T-helper 22 cell (primary cell): ENCODE data around the gene RDH5.

Source experiments
- DNase-seq: peaks from one replicate; pipeline ENCODE4 v3.0.0-alpha.2; 2020; ENCODE audit warnings: low read depth

RDH5 gene, protein sequence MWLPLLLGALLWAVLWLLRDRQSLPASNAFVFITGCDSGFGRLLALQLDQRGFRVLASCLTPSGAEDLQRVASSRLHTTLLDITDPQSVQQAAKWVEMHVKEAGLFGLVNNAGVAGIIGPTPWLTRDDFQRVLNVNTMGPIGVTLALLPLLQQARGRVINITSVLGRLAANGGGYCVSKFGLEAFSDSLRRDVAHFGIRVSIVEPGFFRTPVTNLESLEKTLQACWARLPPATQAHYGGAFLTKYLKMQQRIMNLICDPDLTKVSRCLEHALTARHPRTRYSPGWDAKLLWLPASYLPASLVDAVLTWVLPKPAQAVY

DNA sequence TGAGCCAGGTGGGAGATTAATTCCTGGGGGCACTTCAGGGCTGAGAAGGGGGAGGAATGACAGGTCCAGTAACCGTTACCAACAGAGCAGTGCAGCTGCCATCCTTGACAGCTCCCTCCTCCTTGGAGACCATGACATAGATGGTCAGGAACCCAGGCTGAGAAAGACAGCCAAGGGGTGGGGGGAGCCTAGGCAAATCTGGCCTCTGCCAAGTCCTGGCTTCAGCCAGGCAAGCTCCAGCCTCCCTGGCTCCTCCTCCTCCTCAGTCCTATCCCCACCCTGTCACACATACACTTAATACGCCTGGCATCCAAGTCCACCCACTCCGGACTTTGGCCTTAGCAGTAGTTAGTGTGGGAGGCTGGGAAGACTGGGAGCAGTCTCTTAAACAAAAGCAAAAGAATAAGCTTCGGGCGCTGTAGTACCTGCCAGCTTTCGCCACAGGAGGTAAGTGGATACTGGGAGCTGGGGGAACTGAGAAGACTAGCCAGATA is at the start of gene RDH5:
RDH5 (plus strand) TSS at position 323 of the 494 bp plus-strand sequence. CDS start 792 bp downstream, outside the sequence.
- DNase-seq: no peak

DNA sequence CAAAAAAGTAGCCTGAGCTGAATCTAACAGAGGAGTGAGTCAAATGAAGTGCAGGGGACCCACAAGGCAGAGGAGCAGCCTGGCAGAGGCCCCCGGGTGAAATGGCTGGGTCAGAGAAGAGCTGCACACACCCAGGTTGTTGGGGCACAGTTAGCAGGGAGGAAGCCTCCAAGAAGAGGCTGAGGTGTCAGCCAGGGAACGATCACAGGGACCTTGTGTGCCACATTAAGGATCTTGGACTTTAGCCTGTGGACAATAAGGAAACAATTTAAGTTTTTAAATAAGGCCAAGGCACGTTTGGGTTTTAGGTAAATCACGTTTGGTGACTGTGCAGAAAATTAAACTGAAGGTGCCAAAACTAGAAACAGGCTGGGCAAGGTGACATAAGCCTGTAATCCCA is 48.4 kb upstream of the RDH5 start:
- DNase-seq: no peak

DNA sequence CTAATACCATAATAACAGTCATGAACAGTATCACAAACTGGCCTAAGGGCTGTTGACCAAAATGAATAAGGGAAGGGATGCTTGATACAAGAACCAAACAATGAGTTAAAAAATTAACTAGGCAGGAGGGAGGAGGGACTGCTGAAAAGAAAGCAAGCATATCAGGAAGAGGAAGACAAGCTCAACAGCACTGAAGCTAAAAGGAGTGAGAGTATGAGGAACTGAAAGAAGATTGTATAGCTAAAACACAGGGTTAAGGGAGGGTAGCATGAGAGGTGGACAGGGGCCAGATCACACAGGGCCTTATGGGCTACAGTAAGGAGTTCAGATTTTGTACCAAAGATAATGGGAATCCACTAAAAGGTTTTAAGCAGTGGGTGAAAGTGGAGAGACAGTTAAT is 46.6 kb upstream of the RDH5 start:
- DNase-seq: no peak

DNA sequence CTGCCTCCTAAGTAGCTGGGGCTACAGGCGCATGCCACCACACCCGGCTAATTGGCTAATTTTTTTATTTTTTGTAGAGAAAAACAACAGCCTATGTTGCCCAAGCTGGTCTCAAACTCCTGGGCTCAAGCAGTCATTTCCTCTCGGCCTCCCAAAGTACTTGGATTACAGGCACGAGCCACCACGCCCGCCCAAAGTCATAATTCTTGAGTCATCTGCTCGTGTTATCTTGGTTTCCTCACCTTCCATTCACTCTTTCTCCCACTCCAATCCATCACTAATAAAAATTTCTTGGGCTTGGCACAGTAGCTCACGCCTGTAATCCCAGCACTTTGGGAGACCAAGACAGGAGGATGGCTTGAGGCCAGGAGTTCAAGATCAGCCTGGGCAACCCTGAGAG is 44.5 kb upstream of the RDH5 start:
- no peak for DNase-seq

DNA sequence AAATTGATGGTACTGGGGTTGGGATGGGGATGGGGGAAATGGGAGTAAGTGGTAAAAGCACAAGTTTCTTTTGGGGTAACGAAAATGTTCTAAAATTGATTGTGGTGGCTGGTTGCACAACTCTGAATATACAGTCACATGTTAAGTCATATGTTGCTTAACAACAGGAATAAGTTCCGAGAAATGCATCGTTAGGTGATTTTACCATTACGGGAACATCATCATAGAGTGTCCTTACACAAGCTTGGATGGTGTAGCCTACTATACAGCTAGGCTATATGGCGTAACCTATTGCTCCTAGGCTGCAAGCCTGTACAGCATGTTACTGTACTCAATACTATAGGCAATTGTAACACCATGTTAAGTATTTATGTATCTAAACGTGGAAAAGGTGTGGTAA is 43.5 kb upstream of the RDH5 start:
- DNase-seq: no peak

DNA sequence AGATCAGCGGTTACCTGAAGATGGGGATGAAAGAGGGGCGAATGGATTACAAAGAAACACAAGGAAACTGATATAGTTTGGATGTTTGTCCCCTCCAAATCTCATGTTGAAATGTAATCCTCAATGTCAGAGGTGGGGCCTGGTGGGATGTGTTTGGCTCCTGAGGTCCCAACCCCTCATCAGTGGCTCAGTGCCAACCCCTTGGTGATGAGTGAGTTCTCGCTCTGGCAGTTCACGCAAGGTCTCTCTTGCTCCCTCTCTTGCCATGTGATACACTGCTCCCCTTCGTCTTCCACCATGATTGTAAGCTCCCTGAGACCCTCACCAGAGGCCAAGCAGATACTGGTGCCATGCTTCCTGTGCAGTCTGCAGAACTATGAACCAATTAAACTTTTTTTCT is 40.5 kb upstream of the RDH5 start:
- no peak for DNase-seq

DNA sequence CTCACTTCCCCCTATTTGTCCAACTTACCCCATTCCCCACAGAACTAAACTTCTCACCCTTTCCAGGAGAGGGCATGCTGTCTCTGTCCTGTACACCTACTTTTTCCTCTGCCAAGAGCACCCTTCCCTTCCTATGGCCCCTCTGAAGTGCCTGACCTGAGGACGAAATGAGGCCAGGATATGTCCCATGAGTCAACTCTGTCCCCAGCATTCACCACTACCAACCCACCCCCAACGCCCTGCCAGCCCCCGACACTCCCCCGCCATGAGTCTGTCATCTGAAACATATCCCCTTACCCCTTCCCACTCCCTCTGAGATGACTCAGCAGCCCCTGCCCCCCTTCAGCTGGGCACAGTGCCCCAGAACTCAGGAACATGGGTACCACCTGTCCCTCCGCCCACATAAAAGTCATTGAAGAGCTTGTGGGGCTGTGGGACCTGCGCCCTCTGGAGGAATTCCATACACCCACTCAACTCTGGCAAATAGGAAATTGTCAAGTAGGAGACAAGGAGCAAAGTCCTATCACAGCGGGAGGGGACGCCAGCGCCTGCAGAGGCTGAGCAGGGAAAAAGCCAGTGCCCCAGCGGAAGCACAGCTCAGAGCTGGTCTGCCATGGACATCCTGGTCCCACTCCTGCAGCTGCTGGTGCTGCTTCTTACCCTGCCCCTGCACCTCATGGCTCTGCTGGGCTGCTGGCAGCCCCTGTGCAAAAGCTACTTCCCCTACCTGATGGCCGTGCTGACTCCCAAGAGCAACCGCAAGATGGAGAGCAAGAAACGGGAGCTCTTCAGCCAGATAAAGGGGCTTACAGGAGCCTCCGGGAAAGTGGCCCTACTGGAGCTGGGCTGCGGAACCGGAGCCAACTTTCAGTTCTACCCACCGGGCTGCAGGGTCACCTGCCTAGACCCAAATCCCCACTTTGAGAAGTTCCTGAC is 38.8 kb upstream of the RDH5 start:
- DNase-seq: no peak

DNA sequence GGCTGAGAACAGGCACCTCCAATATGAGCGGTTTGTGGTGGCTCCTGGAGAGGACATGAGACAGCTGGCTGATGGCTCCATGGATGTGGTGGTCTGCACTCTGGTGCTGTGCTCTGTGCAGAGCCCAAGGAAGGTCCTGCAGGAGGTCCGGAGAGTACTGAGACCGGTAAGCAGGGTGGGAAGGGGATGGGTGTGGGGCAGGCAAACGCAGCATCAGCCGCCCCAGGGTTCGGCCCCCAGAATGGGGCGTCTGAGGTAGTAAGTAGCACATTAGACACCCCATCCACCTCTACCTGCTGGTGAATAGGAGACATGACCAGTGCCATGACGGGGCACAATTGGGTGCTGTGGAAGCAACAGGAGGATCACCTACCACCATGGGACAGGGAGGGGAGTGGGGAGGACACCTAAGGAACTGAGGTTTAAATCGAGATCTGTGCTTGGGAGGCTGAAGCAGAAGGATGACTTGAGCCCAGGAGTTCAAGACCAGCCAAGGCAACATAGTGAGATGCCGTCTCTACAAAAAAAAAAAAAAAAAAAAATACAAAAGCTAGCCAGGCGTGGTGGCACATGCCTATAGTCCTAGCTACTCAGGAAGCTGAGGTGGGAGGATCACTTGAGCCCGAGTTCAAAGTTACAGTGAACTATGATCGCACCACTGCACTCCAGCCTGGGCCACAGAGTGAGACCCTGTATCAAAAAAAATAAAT is 38.0 kb upstream of the RDH5 start:
- DNase-seq: no peak

DNA sequence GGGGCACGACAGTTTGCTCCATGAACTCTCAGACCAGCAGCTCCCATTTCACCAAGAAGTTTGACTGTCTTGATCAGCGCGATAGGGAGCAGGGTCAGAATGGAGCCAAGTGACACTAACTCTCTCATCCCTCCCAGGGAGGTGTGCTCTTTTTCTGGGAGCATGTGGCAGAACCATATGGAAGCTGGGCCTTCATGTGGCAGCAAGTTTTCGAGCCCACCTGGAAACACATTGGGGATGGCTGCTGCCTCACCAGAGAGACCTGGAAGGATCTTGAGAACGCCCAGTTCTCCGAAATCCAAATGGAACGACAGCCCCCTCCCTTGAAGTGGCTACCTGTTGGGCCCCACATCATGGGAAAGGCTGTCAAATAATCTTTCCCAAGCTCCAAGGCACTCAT is 36.5 kb upstream of the RDH5 start:
- no peak for DNase-seq

DNA sequence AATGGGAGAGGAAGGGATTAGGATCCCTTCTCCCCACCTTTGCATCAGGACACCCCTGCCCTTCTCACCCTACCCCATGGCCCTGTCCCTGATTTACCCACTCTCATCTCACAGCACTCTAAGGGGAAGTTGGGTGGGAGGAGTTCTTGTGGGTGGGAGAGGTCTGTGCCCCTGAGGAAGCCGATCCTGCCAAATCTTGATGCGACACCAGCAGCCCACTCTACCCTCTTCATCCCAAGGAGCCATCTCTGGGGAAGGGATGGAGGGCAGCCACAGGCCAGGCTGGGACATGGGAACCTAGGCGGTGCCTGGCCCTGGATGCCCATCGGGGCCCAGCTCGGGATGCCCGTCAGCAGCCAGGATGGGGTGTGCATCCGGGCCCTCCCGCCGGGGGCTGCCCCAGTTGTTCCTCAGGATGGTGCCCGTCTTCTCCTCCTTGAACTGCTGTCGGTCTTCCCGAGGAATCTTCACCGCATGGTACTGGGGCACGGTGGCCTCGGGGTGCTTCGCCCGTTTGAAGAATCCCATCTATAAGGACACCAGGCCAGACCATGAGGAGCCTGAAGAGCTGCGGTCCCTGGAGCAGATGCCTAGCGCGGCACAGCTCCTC is 35.3 kb upstream of the RDH5 start:
- no peak for DNase-seq

DNA sequence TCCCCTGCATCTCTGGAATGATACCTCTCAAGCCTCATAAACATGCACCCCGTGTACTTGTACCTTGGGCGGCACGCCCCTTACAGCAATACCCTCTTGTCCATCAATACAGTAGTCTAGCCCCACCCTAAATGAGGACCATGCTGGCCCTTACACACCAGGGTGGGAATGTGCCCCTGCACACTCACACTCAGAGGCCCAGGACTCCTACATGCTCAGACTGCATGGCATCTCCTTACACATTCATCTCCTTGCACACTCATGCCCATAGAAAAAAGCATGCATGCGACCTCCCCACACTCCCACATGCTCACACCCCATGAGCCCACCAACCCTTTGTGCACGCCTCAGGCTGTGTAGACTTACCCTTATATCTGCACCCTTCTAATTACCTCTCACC is 34.5 kb upstream of the RDH5 start:
- no peak for DNase-seq

DNA sequence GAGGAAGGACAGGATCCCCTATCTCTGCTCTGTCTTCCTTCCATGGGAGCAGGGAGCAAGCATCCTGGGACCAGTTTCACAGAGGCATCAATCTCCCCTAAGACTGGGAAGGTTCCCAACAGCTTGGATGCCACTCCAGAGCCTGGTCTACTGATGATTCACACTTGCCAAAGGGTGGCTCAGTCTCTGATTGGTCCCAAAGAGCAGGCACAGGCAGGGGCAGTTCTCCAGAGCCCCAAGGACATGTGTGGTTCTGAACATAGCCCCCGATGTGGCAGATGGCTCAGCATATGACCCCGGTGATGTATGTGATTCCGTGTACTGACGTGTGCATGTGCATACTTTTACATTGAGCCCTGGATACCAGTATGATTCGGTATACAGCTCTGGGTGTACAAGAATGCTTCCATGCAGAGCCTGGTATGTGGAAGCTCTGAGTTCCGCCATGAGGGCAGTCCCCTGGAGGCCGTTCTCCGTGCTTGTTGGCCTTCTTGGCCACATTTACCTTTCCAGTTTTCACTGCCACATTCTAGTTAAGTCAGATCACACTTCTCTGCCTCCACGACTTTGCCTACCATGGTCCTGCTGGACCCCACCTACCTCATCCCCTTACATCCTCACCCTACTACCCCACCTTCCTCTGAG is 33.7 kb upstream of the RDH5 start:
- DNase-seq: no peak

DNA sequence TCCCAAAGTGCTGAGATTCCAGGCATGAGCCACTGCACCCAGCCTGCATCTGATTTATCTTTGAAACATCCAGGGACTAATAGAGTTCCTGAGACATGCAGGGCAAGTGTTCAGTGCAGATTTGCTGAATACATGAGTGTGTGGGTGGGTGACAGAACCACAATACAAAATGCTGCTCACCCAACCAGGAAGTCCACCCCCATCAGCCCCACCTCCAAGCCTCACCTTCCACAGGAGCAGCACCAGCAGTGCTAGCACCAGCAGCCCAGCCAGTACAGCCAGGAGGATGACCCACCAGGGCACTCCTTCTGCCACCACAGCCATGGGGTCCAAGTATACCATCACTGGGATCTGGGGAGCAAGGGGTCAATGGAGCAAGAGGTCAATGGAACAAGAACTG is 32.4 kb upstream of the RDH5 start:
- DNase-seq: no peak

DNA sequence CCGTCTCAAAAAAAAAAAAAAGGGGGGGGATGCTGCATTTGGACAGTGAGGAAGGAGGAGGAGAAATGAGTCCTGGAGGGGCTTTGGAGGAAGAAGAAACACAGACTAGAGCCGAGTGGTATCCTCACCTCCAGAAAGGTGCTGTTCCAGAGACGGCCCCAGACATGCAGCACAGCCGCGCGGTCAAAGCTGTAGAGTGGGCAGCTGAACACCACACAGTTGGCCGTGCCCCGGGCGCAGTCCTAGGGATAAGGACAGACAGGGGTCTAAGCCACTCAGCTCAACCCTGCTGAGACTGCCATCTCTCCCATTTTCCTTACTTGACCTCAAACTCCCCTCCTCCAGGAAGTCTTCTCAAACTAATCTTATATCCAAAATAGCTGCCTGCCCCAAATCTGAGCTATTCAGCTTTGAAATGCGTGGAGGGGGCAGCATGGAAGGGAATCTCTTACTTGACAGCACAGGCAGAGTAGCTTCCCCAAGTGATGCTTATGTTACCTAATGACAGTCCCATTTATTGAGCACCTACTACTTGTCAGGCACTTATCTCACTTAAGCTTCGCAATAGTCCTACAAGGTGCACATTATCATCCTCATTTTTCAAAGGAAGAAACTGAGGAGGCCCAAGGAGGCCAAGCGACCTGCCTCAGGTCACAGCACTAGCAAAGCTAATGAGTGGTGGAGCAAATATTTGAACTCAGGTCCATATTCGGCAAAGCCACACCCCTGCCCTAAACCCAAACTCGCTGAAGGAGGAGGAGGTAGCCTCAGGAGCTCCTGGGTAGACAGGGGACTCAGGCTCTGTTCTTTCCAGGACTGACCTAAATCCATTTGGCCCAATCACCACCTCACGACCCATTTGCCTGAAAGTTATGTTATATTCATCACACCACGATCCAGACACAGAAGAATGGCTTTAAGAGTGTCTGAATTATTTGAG is 31.2 kb upstream of the RDH5 start:
- DNase-seq: no peak

DNA sequence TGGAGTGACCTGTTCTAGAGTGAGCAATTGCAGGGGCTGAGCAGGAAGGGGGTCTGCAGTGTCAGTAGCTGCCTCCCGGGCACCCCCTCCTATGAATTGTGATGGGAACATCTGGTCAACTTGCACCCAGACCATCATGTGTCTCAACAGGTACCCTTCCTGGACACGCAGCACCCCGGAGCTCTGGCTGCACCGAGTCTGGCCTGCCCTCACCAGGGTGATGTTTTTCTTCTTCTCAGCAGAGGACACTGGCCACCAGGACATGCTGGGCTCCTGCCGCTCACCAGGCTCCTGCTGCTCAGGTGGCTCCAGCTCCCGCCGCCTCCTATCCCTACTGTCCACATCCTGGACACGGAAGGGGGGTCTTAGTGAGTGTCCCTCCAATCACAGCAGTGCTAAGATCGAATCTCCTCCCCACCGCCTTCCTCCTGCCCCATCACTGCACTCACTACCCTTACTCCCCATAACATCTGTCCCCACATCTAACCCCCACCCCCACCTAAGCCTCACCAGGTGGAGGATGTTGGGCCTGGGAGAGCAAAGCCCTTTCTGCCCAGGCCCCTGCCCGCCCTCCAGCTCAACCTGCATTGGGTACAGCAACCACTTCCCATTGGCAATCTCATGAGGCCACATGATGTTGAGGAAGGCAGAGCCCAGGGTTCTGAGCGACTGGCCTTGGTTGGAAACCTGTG is 27.4 kb upstream of the RDH5 start:
- DNase-seq: no peak

DNA sequence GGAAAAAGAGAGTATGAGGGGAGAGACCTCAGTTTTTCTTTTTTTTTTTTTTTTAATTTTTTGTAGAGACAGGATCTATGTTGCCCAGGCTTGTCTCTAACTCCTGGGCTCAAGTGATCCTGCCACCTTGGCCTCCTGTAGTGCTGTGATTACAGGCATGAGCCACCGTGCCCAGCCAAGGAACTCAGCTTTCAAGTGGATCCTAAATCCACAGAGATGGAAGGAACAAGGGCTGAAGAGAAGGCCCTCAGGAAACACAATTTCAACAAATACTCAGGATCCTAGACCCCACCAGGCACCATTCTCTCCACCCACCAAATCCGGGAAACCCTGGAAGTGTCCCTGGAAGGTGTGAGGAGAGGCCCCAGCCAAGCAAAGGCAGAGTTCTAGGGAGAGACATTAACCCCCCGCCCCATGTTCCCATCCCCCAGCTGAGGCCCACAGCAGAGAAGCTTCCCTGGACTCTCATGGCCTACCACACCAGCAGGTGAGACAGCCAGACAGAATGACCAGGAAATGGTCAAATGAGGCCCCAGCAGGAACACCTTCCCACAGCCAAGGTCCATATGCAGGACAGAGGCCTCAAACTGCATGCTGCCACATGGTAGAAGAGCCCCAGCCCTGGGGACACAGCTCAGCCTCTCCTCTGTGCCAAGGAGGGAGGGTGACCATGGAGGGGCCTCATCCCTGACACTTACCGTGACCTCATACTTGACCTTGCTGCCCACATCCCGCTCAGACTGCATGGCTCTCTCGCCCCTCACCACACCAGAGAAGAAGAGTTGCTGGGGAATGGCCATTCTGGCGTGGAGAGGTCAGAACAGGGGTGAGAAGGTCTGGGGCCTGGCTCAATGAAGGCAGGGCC is 26.6 kb upstream of the RDH5 start:
- DNase-seq: no peak

DNA sequence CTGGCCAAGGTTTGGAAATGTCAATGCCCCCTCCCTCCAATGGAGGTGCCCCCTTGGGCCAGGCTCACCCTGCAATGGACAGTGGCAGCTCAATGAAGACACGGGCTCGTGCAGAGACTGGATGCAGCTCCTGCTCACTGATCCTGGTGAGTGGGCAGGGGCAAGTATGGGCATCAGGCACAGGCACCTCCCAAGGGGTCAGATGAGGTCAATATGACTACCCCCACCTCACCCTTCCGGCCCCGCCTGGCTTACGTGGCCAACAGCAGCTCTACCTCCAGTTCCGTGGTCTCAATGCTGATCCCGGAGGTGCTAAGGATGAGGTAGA is 26.0 kb upstream of the RDH5 start:
- no peak for DNase-seq

DNA sequence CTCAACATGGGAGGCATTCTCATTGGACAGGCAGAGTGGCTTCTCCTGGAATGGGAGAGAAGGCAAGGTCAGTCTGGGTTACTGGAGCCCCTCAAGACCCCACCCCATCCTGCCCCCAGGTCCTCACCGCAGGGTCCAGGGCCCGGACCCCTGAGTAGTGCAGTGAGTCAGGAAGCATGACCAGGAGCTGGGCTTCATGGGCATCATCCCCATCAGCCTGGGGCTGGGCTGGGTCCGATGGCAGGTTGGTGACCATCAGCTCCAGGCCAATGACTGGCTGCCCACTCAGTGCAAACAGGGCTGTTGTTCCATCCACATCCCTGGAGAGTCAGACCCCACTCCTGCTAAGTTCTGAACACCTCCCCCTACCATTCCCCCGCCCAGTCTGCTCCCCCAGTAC is 25.5 kb upstream of the RDH5 start:
- no peak for DNase-seq

DNA sequence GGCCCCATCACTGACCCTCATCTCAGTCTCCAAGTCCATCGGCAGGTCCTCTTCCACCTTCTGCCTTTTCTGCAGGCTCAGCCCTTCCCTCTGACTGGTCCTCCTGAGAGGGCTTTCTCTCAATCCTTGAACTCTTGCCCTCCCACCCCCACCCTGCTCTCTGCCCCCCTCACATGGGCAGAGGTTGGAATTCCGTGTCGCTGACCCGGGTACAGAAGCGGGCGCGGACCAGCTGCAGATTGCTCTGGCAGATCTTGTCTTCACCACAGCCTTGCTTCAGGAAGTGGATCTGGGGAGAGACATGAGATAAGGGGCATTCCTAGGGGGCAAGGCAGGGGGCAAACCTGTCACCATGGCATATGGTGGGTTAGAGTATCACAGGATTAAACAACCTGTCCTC is 24.8 kb upstream of the RDH5 start:
- no peak for DNase-seq
